ENCODE data around the gene TAS2R14. TPM values are rescaled to one million over a fixed set of nuclear protein-coding genes. Genes with fewer than 3 reads are reported as not detected.

Gene TAS2R14
- total RNA-seq, 2 experiments from 2014 or later: 2.1 to 2.4 TPM

- H3K27me3 Mint-ChIP-seq (ENCODE audit: low read depth): no peaks in the 10 kb centered on the region
- POLR2A ChIA-PET: no interaction called here
These were observed 13.6 kb upstream of the TAS2R14 start for GRCh38 chr12:10952645-10953044.

GRCh38 chr12:10943167-10943566 is 4.1 kb upstream of the TAS2R14 start:
- peaks cover 11% of the 10 kb centered on the region for H3K36me3 Mint-ChIP-seq (ENCODE audit: low read depth)
- no peak overlapping the region for H3K27ac Mint-ChIP-seq
- peaks cover 19% of the 10 kb centered on the region for H3K9me3 Mint-ChIP-seq (ENCODE audit: insufficient read depth)
- ChIA-PET CTCF (interaction anchor here (0.6 kb wide), 1 partner anchor 181 kb away, joined by 4 read pairs; no protein-coding TSS in a partner anchor), POLR2A (no interaction called here)
- DNase-seq (no peak), ATAC-seq (no peak)
- H3K27me3 Mint-ChIP-seq (ENCODE audit: low read depth): no peaks in the 10 kb centered on the region
- peaks cover 14% of the 10 kb centered on the region for H3K4me1 Mint-ChIP-seq (ENCODE audit: low read depth)
- no peak overlapping the region for H3K4me3 Mint-ChIP-seq

More at GRCh38 chr12:10952645-10953044, 13.6 kb upstream of the TAS2R14 start:
- H3K27ac Mint-ChIP-seq: no peak overlapping the region
- CTCF ChIA-PET: no interaction called here
- peaks cover 20% of the 10 kb centered on the region for H3K4me1 Mint-ChIP-seq (ENCODE audit: low read depth)
- peaks cover 40% of the 10 kb centered on the region for H3K9me3 Mint-ChIP-seq (ENCODE audit: insufficient read depth)
- peaks cover 41% of the 10 kb centered on the region for H3K36me3 Mint-ChIP-seq (ENCODE audit: low read depth)
- ATAC-seq: no peak
- no peak for DNase-seq
- no peak overlapping the region for H3K4me3 Mint-ChIP-seq

DNA sequence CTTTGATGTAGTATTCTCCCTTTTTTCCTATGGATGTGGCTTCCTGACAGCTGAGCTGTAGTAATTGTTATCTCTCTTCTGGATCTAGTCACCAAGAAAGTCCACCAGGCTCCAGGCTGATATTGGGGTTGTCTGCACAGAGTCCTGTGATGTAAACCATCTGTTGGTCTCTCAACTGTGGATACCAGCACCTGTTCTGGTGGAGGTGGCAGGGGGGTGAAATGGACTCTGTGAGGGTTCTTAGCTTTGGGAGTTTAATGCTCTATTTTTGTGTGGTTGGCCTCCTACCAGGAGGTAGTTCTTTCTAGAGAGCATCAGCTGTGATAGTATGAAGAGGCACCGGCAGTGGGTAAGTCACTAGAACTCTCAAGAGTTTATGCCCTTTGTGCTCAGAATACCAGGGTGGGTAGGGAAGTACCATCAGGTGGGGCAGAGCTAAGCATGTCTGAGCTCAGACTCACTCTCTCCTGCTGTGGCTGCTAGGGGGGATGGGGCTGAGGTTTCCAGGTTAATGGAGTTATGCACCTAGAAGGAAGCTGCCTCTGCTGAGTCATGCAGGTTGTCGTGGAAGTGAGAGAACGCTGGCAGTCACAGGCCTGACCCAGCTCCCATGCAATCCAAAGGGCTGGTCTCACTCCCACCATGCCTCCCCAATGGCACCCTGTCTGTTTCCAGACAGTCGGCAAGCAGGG is 3.0 kb upstream of the TAS2R14 start:
- POLR2A ChIA-PET: interaction anchor here (1.1 kb wide), 1 partner anchor 218 kb away, joined by 3 read pairs; no protein-coding TSS in a partner anchor
- ATAC-seq (peak; percentile 42), DNase-seq (peak; percentile 22)
- Mint-ChIP-seq H3K27ac (no peak overlapping the region), H3K27me3 (ENCODE audit: low read depth) (no peaks in the 10 kb centered on the region), H3K4me1 (ENCODE audit: low read depth) (peaks cover 14% of the 10 kb centered on the region), H3K4me3 (no peak overlapping the region), H3K9me3 (ENCODE audit: insufficient read depth) (peaks cover 9% of the 10 kb centered on the region), H3K36me3 (ENCODE audit: low read depth) (peaks cover 7% of the 10 kb centered on the region)
- CTCF ChIA-PET: no interaction called here

DNA sequence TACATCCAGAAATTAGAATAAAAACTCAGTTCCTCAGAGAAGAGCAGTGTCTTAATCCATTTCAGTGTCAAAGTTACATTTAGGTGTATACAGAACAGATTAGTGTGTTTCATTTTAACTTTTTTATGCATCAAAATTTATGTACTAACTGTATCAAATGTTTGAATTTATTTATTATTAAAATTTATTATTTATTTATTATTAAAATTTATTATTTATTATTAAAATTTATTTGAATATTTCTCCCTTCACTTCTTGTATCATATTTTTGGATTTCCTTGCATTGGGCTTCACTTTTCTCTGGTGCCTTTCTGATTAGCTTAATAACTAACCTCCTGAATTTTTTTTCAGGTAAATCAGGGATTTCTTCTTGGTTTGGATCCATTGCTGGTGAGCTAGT is 2.3 kb upstream of the TAS2R14 start:
- ChIA-PET POLR2A (interaction anchor here (1.1 kb wide), 1 partner anchor 218 kb away, joined by 3 read pairs; no protein-coding TSS in a partner anchor), CTCF (no interaction called here)
- no peak for DNase-seq
- no peak overlapping the region for H3K4me3 Mint-ChIP-seq
- peaks cover 14% of the 10 kb centered on the region for H3K4me1 Mint-ChIP-seq (ENCODE audit: low read depth)
- peaks cover 5% of the 10 kb centered on the region for H3K36me3 Mint-ChIP-seq (ENCODE audit: low read depth)
- H3K27ac Mint-ChIP-seq: no peak overlapping the region
- no peaks in the 10 kb centered on the region for H3K27me3 Mint-ChIP-seq (ENCODE audit: low read depth)
- ATAC-seq: no peak
- H3K9me3 Mint-ChIP-seq (ENCODE audit: insufficient read depth): peaks cover 2% of the 10 kb centered on the region

DNA sequence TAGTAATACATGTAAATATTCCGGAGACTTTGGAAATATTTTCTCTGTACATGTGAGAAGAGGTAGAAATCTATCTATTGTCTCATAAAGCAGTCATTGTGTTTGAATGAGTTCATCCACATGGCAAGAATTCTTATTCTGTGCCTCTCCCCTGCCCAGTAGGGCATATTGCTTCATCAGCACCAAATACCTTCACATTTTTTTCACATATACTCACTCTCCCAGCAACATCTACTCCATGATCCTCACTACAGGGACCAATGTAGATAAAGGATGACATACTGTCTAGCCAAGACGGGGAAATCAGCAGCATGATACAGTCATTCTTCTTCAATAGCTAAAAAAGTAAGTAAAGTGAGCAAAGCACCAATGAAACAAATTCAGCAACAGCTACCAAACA is 1.3 kb upstream of the TAS2R14 start:
- ChIA-PET CTCF (no interaction called here), POLR2A (no interaction called here)
- Mint-ChIP-seq H3K27me3 (ENCODE audit: low read depth) (no peaks in the 10 kb centered on the region), H3K36me3 (ENCODE audit: low read depth) (peaks cover 4% of the 10 kb centered on the region), H3K27ac (no peak overlapping the region), H3K9me3 (ENCODE audit: insufficient read depth) (no peaks in the 10 kb centered on the region), H3K4me1 (ENCODE audit: low read depth) (peaks cover 14% of the 10 kb centered on the region), H3K4me3 (no peak overlapping the region)
- no peak for ATAC-seq
- DNase-seq: no peak

- ATAC-seq: no peak
- no peaks in the 10 kb centered on the region for H3K27me3 Mint-ChIP-seq (ENCODE audit: low read depth)
These were observed 2.6 kb downstream of the TAS2R14 start for GRCh38 chr12:10936506-10936905.

GRCh38 chr12:10928746-10929286 is 10.2 kb downstream of the TAS2R14 start, which contains the start of gene PRH2:
TSS of gene PRH2 (plus strand) at chr12:10929236. CDS start at chr12:10929274, 38 bp downstream.
- no peaks in the 10 kb centered on the region for H3K27me3 Mint-ChIP-seq (ENCODE audit: low read depth)
- no peak within 1 kb of the TSS for H3K27ac Mint-ChIP-seq
- CTCF ChIA-PET: no interaction called here

More at GRCh38 chr12:10936506-10936905, 2.6 kb downstream of the TAS2R14 start:
- Mint-ChIP-seq H3K27ac (no peak overlapping the region), H3K4me3 (no peak overlapping the region), H3K9me3 (ENCODE audit: insufficient read depth) (no peaks in the 10 kb centered on the region), H3K36me3 (ENCODE audit: low read depth) (no peaks in the 10 kb centered on the region), H3K4me1 (ENCODE audit: low read depth) (peaks cover under 1% of the 10 kb centered on the region)
- no peak for DNase-seq
- ChIA-PET POLR2A (no interaction called here), CTCF (no interaction called here)

GRCh38 chr12:10926269-10926668 is 12.8 kb downstream of the TAS2R14 start:
- Mint-ChIP-seq H3K4me1 (ENCODE audit: low read depth) (no peaks in the 10 kb centered on the region), H3K27ac (no peak overlapping the region), H3K4me3 (no peak overlapping the region), H3K27me3 (ENCODE audit: low read depth) (no peaks in the 10 kb centered on the region), H3K36me3 (ENCODE audit: low read depth) (peaks cover 2% of the 10 kb centered on the region), H3K9me3 (ENCODE audit: insufficient read depth) (no peaks in the 10 kb centered on the region)
- ATAC-seq (no peak), DNase-seq (no peak)
- ChIA-PET CTCF (no interaction called here), POLR2A (no interaction called here)

More at GRCh38 chr12:10928746-10929286, 10.2 kb downstream of the TAS2R14 start, which contains the start of gene PRH2:
- Mint-ChIP-seq H3K9me3 (ENCODE audit: insufficient read depth) (no peaks in the 10 kb centered on the region), H3K4me3 (no peak within 1 kb of the TSS), H3K36me3 (ENCODE audit: low read depth) (peaks cover 2% of the 10 kb centered on the region), H3K4me1 (ENCODE audit: low read depth) (no peaks in the 10 kb centered on the region)
- DNase-seq (no peak), ATAC-seq (no peak)
- POLR2A ChIA-PET: no interaction called here

DNA sequence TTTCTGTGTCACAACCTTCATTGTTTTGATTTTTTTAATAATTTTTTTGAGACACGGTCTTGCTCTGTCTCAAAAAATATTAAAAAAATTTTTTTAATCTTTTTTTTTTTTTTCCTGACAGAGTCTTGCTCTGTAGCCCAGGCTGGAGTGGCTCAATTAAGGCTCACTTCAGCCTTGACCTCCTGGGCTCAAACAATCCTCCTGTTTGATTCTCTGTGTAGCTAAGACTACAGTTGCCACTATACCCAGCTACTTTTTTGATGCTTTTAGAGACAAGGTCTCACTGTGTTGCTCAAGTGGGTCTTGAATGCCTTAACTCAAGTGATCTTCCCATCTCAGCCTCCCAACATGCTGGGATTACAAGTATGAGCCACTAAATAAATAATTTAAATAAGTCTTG is 19.3 kb downstream of the TAS2R14 start:
- DNase-seq (no peak), ATAC-seq (no peak)
- no peaks in the 10 kb centered on the region for H3K27me3 Mint-ChIP-seq (ENCODE audit: low read depth)
- H3K9me3 Mint-ChIP-seq (ENCODE audit: insufficient read depth): no peaks in the 10 kb centered on the region
- H3K4me3 Mint-ChIP-seq: no peak overlapping the region
- H3K36me3 Mint-ChIP-seq (ENCODE audit: low read depth): no peaks in the 10 kb centered on the region
- POLR2A ChIA-PET: no interaction called here
- no peak overlapping the region for H3K27ac Mint-ChIP-seq
- CTCF ChIA-PET: no interaction called here
- no peaks in the 10 kb centered on the region for H3K4me1 Mint-ChIP-seq (ENCODE audit: low read depth)

DNA sequence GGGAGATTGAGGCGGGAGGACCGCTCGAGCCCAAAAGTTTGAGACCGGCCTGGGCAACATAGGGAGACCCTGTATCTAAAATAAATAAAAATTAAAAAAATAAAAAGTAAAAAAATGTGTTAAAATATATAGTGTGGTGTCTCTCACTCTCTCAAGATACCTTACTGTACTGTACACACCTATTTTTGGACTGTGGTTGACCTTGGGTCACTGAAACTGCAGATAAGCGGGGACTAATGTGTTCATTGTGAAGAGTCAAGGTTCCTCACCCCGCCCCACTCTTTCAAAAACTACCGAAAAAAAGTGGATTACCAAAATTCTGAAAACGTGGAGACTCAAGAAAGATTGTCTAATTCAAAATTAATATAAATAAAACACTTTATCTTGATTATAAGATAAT is 28.7 kb downstream of the TAS2R14 start:
- Mint-ChIP-seq H3K36me3 (ENCODE audit: low read depth) (no peaks in the 10 kb centered on the region), H3K4me3 (no peak overlapping the region), H3K4me1 (ENCODE audit: low read depth) (no peaks in the 10 kb centered on the region), H3K27me3 (ENCODE audit: low read depth) (no peaks in the 10 kb centered on the region), H3K9me3 (ENCODE audit: insufficient read depth) (no peaks in the 10 kb centered on the region), H3K27ac (no peak overlapping the region)
- CTCF ChIA-PET: no interaction called here
- no peak for DNase-seq
- POLR2A ChIA-PET: no interaction called here
- no peak for ATAC-seq

DNA sequence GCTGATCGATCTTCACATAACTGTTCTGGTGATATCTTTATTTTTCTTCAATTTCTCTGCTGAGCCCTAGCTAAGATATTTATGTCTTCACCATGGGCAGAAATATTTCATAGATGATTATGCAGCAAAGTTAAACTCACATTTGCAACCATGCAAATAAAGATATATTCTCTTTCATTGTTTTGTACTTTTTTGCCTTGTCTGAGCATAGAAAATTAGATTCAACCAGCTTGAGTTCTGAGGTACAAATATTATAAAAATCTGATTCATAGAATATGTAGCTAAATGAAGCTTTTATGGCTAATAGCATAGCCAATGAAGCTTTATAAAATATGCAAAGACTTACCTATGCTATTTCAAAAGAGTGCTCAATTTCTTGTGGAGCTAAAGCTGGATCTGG is 29.6 kb downstream of the TAS2R14 start, which contains the start of gene TAS2R13:
Gene TAS2R13 (minus strand): TSS at position 101 of the 400 bp plus-strand sequence. CDS start 264 bp downstream, outside the sequence.
- no peak within 1 kb of the TSS for H3K27ac Mint-ChIP-seq
- H3K36me3 Mint-ChIP-seq (ENCODE audit: low read depth): peaks cover 8% of the 10 kb centered on the region
- H3K4me3 Mint-ChIP-seq: no peak within 1 kb of the TSS
- no peaks in the 10 kb centered on the region for H3K27me3 Mint-ChIP-seq (ENCODE audit: low read depth)
- H3K4me1 Mint-ChIP-seq (ENCODE audit: low read depth): no peaks in the 10 kb centered on the region
- ChIA-PET CTCF (no interaction called here), POLR2A (no interaction called here)
- ATAC-seq: no peak
- no peak for DNase-seq
- peaks cover 7% of the 10 kb centered on the region for H3K9me3 Mint-ChIP-seq (ENCODE audit: insufficient read depth)

DNA sequence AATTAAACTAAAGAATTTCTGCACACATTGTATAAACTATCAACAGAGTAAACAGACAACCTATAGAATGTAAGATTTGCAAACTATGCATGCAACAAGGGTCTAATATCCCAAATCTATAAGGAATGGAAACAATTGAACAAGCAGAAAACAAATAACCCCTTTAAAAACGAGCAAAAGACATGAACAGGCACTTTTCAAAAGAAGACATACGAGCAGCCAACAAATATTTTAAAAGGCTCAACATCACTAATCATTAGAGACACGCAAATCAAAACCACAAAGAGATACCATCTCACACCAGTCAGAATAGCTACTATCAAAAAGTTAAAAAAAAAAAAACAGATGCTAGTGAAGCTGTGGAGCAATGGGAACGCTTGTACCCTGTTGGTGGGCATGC is 34.4 kb downstream of the TAS2R14 start:
- H3K4me3 Mint-ChIP-seq: no peak overlapping the region
- no peaks in the 10 kb centered on the region for H3K27me3 Mint-ChIP-seq (ENCODE audit: low read depth)
- peaks cover 20% of the 10 kb centered on the region for H3K36me3 Mint-ChIP-seq (ENCODE audit: low read depth)
- DNase-seq (no peak), ATAC-seq (no peak)
- POLR2A ChIA-PET: no interaction called here
- H3K27ac Mint-ChIP-seq: no peak overlapping the region
- CTCF ChIA-PET: no interaction called here
- H3K9me3 Mint-ChIP-seq (ENCODE audit: insufficient read depth): peaks cover 22% of the 10 kb centered on the region
- H3K4me1 Mint-ChIP-seq (ENCODE audit: low read depth): no peaks in the 10 kb centered on the region
